ENCODE measurements around the gene SON. TPM values are rescaled to one million over a fixed set of nuclear protein-coding genes. Genes with fewer than 3 reads are reported as not detected.

The SON gene
- total and polyA plus RNA-seq, 2 of the 13 experiments (the other 11 are each of a cell fraction or from before 2014, with no cell fraction given): 61.3 to 78.3 TPM

- TF ChIP-seq ETS1 (CRISPR knock-in tag; IDR thresholded peaks at IDR 0.05): no peak
- TF ChIP-seq BCLAF1 (IDR thresholded peaks at IDR 0.05): no peak
- TF ChIP-seq ZNF678 (CRISPR knock-in tag; IDR thresholded peaks at IDR 0.05): no peak; the same call in 1 of the 2 replicates
- TF ChIP-seq ZNF513 (CRISPR knock-in tag; conservative IDR thresholded peaks at IDR 0.05): no peak
- no peak for TF ChIP-seq THAP8 (CRISPR knock-in tag; IDR thresholded peaks at IDR 0.05; ENCODE audit: borderline replicate concordance)
- no peak for TF ChIP-seq MXD1 (CRISPR knock-in tag; IDR thresholded peaks at IDR 0.05)
- TF ChIP-seq NR3C1 (CRISPR knock-in tag; IDR thresholded peaks at IDR 0.05): no peak
- no peak for TF ChIP-seq HNF4G (IDR thresholded peaks at IDR 0.05; ENCODE audit: borderline replicate concordance, low read depth, low read length)
- TF ChIP-seq HNF4G (CRISPR knock-in tag; IDR thresholded peaks at IDR 0.05; ENCODE audit: borderline replicate concordance, low read depth): no peak
- TF ChIP-seq ZNF850 (CRISPR knock-in tag; conservative IDR thresholded peaks at IDR 0.05): no peak
- peak; percentile 86 for TF ChIP-seq ZNF460 (CRISPR knock-in tag; IDR thresholded peaks at IDR 0.05; ENCODE audit: borderline replicate concordance)
- TF ChIP-seq ARNTL (CRISPR knock-in tag; IDR thresholded peaks at IDR 0.05): 0 out of 2 replicates have a peak, but pooled peaks have one; percentile 1
- no peak for TF ChIP-seq ZNF224 (CRISPR knock-in tag; IDR thresholded peaks at IDR 0.05)
- TF ChIP-seq ADNP (CRISPR knock-in tag; IDR thresholded peaks at IDR 0.05): peak; percentile 80
- TF ChIP-seq ZNF572 (CRISPR knock-in tag; IDR thresholded peaks at IDR 0.05): no peak
- TF ChIP-seq MED8 (CRISPR knock-in tag; IDR thresholded peaks at IDR 0.05; ENCODE audit: insufficient replicate concordance): no peak
- no peak for TF ChIP-seq ZNF335 (CRISPR knock-in tag; IDR thresholded peaks at IDR 0.05)
- TF ChIP-seq ZBTB43 (CRISPR knock-in tag; conservative IDR thresholded peaks at IDR 0.05): no peak
- TF ChIP-seq ZNF703 (CRISPR knock-in tag; IDR thresholded peaks at IDR 0.05; ENCODE audit: borderline replicate concordance): no peak
Measured at GRCh38 chr21:33541105-33541711, 1.6 kb upstream of the SON start (continued).

Data from HepG2 (cell line).